HUDEP-2 (cell line): ENCODE measurements around the gene SLC6A9.

Experiments
- DNase-seq, 76 experiments: peaks; one replicate each; lab custom pipeline; 2025; ENCODE audit not compliant: unreplicated experiment in 76 of 76; lab: John Stamatoyannopoulos, UW

SLC6A9 gene

GRCh38 chr1:43975249-43975961 lies 55.9 kb downstream of the SLC6A9 start:
- DNase-seq: peak in 25 of 76 experiments; percentile 11 to 50 (median 24)

GRCh38 chr1:43974443-43975248 lies 56.6 kb downstream of the SLC6A9 start, which contains the start of gene ATP6V0B:
Gene ATP6V0B (plus strand): TSS chr1:43974960. CDS start chr1:43975041, 81 bp downstream.
- peak in 75 of 76 experiments; percentile 44 to 96 (median 90) for DNase-seq

- DNase-seq: peak in 22 of 76 experiments; percentile 10 to 77 (median 44)
Observed at GRCh38 chr1:43973981-43974442, 57.2 kb downstream of the SLC6A9 start.

GRCh38 chr1:43971336-43971980 lies 59.8 kb downstream of the SLC6A9 start:
- no peak for DNase-seq

- DNase-seq: no peak
Observed at GRCh38 chr1:43970911-43971310, 60.4 kb downstream of the SLC6A9 start.

GRCh38 chr1:43970502-43970901 lies 60.8 kb downstream of the SLC6A9 start:
- no peak for DNase-seq

- DNase-seq: peak in 75 of 76 experiments; percentile 29 to 98 (median 94)
Observed at GRCh38 chr1:43969746-43970466, 61.4 kb downstream of the SLC6A9 start, which contains the start of gene DPH2. Gene DPH2 (plus strand): TSS chr1:43970010. CDS start chr1:43970176, 166 bp downstream.

- no peak for DNase-seq
Observed at GRCh38 chr1:43969416-43969745, 61.9 kb downstream of the SLC6A9 start.

GRCh38 chr1:43968348-43968948 lies 62.8 kb downstream of the SLC6A9 start:
- DNase-seq: peak in 21 of 76 experiments; percentile 1 to 40 (median 15)

- DNase-seq: no peak
Observed at GRCh38 chr1:43965316-43965715, 65.9 kb downstream of the SLC6A9 start.

GRCh38 chr1:43963890-43964289 lies 67.4 kb downstream of the SLC6A9 start:
- DNase-seq: no peak

GRCh38 chr1:43963006-43963405 lies 68.3 kb downstream of the SLC6A9 start:
- DNase-seq: no peak

GRCh38 chr1:43962324-43962723 lies 68.9 kb downstream of the SLC6A9 start:
- DNase-seq: no peak

GRCh38 chr1:43961692-43962091 lies 69.6 kb downstream of the SLC6A9 start:
- no peak for DNase-seq

GRCh38 chr1:43960798-43961197 lies 70.5 kb downstream of the SLC6A9 start:
- DNase-seq: no peak

GRCh38 chr1:43958351-43959255 lies 72.7 kb downstream of the SLC6A9 start:
- DNase-seq: peak in 20 of 76 experiments; percentile 9 to 72 (median 24)

GRCh38 chr1:43957407-43958040 lies 73.7 kb downstream of the SLC6A9 start:
- no peak for DNase-seq

GRCh38 chr1:43956234-43956633 lies 75.0 kb downstream of the SLC6A9 start:
- no peak for DNase-seq

- DNase-seq: no peak
Observed at GRCh38 chr1:43954036-43954435, 77.2 kb downstream of the SLC6A9 start.
